ENCODE results near the gene TMBIM1.
"Not testable (repeated sequence)": the region's sequence is repeated elsewhere in the genome, so short reads cannot be mapped to it uniquely, and the experiment has no call there.

Gene TMBIM1

GRCh38 chr2:218290316-218291261 is 1.7 kb downstream of the TMBIM1 start:
- peak; percentile 38 for DNase-seq

DNA sequence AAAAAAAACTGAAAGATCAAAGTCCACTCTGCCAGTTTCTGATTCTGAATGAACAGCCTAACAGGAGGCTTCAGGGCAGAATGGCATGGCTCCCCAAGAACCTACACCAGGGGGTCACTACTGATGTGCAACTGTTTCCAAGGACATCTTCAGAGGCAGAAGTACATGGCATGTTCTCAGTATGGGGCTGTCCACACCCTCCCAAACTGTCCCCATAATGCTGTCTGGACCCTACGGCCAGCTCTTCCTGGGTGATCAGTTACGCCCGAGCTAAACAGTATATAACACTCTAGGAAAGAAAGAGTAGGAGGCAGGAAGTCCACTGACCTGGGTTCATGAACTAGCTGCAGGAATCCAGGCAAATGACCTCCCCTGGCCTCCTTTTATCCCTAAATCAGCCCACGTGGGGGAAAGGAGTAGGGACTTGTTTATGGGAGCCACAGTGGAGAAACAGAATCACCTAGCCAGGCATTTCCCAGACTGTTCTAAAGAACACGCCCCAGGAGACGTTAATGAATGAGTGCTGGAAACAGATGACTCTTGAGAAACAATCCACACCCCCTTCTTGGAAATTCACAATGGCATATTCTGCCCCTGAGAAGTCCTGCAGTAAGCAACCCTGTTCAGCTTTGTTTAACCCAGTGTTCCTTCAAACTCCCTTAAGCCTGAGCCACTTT is 2.5 kb downstream of the TMBIM1 start:
- DNase-seq = no peak

- peak; percentile 83 for DNase-seq
These were observed 5.5 kb downstream of the TMBIM1 start for GRCh38 chr2:218286570-218287459.

GRCh38 chr2:218285604-218286003 is 6.7 kb downstream of the TMBIM1 start:
- DNase-seq = no peak

DNA sequence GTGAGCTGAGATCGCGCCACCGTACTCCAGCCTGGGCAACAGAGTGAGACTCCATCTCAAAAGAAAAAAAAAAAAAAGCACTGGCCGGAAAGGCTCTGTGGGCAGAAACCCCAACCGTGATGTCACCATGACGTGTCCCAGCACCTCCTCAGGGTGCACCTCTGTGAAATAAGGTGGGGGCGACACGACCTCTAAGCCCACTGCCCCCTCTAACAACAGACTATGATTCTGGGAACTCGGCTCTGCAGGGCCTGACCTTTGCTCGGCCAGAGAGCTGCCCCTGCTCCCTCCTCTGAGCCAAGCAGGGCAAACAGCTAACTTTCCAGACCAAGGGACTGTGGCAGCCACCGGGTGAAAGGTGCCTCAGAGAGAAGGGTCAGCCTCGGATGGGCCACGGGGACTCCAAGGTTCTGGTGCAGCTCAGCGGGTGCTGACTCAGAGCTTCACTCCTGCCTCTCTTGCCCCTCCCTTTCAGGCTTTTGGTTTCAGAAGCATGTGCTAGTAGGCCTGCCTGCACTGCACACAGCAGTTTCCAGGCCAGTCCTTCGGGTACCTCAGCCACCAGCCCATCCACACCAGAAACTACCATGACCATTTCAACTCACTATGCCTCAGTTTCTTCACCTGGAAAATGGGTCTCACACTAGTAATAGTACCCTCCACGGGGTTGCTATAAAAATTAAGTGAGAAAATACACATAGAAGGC is 8.0 kb downstream of the TMBIM1 start:
- DNase-seq = peak; percentile 64

- DNase-seq = no peak
These were observed 9.9 kb downstream of the TMBIM1 start for GRCh38 chr2:218282173-218282991.

DNA sequence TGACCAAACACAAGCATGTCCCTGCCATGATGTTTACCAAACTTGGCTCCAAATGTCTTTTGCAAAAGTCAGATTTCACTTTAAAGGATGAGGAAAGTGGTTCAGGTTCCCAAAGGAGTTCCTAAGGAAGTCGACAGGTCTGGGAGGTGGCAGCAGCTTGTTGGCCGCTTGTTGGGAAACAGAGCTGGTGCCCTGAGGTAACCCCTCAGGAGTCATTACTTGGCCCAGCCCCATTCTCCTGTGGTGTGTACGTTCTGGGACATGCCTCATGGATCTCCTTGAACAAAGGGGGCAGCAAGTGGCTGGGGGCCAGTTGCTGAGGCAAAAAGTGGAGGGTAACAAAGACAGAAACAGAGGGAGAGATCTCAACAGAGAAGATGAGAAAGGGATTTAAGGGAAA is 10.9 kb downstream of the TMBIM1 start:
- no peak for DNase-seq

- no peak for DNase-seq
These were observed 11.9 kb downstream of the TMBIM1 start for GRCh38 chr2:218280260-218280870.

DNA sequence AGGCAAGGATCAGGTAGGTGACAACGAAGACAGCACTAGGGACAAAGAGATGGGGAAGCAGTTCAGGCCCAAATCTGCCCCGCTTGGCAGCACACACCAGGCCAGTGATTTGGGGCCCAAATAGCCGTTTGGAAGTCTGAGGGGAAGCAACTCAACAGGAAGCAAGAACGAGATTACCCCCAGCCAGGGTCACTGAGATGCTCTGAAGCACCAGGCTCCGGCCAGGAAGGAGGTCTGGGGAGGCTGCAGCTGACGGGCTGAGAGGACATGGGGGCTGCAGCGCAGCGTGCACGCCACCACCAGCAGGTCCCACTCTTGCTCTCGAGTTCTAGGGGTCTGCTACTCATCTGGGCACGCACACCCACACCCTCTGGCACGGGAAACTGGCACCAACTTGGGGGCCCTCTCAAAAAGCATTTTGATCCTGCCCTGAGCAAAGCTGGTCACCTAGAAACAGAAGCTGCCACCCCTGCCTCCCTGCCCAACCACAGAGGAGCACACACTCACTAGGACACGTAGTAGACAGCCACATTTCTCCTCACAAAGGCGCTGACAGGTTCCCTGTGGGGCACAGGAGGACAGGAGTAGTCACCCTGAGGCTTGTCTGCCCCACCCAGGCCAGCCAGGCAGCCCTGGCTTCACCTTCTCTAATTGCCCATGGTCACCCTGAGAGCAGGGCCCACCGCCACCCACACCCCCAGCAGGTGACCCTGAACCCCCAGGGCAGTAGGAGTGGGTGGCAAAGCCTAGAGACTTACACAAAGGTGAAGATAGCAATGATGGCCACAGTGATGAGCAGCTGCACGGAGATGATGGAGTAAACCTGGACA is 13.6 kb downstream of the TMBIM1 start:
- no peak for DNase-seq

- DNase-seq = no peak
These were observed 14.4 kb downstream of the TMBIM1 start for GRCh38 chr2:218277921-218278320.

- DNase-seq = no peak
These were observed 15.1 kb downstream of the TMBIM1 start for GRCh38 chr2:218276986-218277755.

GRCh38 chr2:218275371-218276072 is 16.8 kb downstream of the TMBIM1 start:
- DNase-seq = no peak

DNA sequence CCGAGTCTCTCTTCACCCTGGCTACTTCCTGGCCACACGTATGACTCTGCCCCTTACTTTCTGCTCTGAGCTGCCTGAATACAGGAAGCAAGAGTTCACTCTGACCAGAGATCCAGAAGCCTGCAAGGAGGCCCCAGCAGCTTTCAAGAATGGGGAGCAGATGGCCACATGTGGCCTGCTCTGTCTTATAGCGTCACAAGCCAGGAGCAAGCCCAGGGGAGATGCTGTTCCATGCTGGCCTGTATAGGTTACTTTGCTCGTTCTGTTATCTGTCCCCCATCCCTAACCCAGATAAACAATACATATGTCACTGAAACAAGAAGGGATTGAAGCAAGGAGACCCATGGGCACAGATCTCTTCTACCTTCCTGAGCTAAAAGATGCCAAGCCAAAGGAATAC is 17.7 kb downstream of the TMBIM1 start:
- DNase-seq = no peak

DNA sequence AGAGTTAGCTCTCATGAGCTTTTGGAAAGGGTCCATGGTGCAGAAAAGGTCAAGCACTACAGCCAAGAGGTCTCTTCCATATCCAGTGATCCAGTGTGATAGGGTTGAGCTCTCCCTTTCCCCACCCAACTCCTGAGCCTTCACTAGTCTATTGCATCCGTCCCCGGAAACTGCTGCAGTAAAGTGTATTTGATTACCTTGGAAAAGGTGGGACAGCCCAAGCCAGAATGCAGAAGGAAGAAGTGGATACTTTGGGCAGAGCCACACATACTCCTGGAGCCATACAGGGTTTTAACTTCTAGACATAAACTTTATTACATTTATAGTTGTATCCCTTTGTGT is 18.4 kb downstream of the TMBIM1 start:
- no peak for DNase-seq

DNA sequence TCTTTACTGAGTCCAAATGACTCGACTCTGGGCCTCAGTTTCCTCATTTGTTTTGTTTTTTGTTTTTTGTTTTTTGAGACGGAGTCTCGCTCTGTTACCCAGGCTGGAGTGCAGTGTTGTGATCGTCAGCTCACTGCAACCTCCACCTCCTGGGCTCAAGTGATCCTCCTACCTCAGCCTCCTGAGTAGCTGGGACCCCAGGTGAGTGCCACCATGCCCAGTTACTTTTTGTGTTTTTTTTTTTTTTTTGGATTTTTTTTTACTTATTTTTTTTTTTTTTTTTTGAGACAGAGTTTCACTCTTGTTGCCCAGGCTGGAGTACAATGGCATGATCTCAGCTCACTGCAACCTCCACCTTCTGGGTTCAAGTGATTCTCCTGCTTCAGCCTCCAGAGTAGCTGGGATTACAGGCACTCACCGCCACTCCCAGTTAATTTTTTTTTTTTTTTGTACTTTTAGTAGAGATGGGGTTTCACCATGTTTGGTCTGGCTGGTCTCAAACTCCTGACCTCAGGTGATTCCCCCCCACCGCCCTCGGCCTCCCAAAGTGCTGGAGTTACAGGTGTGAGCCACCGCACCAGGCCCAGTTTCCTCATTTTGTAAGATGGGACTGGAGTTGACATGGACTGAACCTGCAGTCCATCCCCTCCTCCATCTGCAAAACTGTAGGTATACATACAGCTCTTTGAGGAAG is 18.9 kb downstream of the TMBIM1 start:
- DNase-seq = not testable (repeated sequence)

DNA sequence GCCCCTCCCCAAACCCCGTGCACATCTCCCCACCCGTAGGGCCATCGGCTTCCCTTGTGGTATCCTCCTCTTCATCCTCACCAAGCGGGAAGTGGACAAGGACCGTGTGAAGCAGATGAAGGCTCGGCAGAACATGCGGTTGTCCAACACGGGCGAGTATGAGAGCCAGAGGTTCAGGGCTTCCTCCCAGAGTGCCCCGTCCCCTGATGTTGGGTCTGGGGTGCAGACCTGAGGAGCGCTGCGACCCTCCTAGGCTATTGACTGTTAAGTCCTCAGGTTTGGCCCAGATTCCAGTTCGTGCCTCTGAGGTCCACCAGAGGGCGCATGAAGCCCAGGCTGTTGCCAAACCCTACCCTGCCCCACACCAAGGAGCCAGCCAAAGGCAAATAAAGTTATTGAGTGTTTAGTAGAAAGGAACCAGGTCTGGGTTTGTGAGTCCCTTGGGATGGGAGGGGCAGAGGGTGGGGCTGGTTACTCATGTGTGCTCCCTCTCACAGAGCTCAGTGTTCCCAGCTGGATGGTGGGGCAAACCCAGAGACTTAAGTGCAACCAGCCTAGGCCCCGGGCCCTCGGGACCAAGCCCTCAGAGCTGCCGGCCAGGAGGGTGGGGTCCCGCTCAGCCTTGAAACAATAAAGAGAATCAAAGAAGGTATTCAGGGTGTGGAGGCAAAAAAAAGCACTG is 19.6 kb downstream of the TMBIM1 start:
- peak; percentile 77 for DNase-seq

DNA sequence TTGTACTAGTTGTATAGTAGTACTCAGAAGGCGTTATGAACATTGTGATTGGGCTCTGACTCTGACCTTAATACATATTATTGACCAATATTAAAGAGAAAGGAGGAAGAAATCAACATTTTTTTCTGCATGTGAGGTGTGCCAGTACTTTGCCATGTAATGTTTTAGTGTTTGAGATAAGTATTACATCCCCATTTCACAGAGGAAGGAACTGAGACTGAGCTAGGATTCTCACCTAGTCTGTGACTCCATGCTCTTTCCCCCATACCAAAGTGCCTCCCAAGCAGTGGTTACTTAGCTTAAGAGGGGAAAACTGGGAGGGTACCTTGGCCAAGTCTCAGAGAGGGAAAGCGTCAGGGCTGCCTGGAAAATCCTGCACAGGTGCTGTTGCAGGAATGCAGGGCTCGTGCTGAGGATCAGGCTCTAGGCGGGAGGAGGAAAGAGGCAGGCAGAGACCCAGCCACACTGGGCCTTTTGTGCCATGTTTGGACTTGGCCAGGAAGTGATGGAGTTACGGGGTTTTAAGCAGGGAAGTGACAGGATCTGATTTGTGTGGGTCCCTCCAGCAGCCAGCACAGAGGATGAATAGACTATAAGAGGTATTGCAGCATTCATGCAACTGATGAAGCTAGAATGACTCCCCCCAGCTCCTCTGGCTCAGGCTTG is 20.3 kb downstream of the TMBIM1 start:
- no peak for DNase-seq

Data from stimulated activated CD4-positive, alpha-beta T cell treated with anti-CD3 and anti-CD28 coated beads, Interleukin-1b, Interleukin-23, amount 100 ng/mL, for 48 hours (primary cell).